ENCODE data around the gene CA5A.

CA5A gene

DNA sequence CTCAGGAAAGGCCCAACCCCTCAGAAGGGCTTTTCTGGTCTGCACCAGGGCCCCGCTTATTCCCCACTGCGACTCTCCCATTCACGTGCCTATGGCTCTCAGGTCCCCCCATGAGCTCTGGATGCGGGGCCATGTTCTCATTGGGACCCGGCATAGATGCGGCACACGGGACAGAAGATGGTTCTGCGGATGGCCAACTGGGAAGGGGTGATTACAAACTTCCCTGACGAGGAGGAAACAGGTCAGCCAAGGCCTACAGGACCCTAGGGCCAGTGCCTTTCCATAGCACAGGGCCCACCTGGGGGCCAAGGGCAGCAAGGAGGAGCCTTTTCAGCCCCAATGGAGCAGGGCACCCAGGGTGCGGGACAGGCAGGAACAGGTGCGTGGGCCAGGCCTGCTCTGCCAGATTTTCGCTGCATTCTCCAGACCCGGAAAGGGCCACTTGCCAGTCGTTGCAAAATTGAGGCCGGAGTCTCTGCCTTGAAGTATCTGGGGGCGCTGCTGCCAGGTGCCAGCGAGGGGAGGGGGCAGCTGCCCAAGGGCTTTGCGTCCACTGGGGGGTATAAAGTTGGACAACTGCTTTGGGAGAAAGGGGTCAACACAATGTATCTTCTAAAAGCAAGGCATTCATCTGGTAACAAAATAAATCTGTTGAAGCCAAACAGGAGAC, 87.5 kb downstream of the CA5A start:
- DNase-seq (ENCODE audit: low spot score): no peak

DNA sequence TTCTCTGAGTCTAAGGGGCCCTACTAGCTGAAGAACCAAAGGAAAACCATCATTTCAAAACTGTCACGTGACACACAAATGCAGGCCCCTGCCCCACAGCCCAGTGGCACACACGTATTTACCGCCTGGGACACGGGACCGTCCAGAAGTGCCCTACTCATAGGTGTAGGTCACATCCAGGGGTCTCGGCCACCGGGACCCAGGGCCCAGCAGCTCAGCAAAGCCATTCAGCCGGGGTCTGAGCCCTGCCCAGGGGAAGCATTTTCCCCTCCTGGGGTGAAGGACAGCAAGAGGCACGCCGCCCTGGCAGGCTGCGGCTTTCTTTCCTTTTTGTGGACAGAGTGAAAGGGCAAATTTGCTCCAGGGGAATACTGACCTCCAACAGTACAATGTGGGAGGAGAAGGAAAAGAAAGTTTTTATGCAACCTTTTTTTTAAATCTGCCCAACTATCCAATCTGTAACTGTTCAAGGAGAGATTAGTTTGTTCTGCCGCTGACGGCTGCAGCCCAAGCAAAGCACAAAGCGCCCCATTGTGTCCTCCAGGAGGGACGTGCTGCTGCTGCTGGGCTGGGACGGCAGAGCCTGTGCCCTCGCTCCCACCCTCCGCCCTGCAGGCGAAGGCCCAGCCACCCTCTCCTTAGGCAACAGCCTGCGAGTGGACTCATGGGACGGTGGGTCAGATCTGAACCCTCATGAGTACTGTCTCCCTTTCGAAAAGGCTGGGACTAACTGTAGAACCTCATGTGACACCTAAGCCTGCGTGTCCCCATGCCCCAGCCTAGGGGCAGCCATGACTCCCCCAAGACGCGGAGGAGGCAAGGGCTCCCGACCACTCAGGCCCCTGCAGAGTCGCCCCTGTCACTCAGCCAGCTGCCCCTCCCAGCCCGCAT, 88.3 kb downstream of the CA5A start:
- no peak for DNase-seq (ENCODE audit: low spot score)

- no peak for DNase-seq (ENCODE audit: low spot score)
Measured at GRCh38 chr16:87847467-87847784, 88.9 kb downstream of the CA5A start.

DNA sequence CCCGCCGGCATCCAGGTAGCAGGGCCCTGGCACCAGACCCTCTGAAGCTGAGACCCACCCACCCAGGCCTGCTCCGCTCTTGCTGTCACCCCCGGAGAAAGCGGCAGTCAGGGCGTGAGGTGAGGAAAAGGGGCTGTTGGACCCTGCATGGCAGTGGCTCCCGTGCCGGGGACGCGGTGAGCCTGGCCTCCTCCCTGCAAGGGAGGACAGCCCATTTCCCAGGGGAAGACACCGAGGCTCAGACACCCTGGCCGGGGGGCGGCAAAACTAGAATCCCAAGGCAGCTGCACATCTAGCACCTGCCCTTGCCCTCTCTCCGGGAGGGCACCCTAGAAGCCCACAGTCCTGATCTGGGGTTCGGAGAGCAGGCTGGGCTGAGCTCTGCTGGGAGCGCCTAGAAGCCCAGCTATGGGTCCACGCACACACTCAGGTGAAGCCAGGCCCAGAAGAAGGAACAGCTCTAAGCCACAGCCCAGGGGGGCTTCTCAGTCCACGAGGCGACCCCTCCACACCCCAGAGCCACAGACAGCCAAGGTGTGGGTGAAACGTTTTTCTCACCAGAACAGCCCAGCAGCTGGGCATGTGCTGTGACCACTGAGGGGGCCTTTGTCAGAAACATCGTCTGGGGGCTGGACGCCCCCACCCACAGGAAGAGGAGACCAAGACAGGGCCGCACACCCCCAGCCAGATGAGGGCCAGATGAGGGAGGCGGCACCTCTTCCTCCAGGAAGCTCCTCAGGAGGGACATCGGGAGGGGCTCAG, 89.4 kb downstream of the CA5A start:
- no peak for DNase-seq (ENCODE audit: low spot score)

GRCh38 chr16:87845807-87846619, 90.3 kb downstream of the CA5A start:
- DNase-seq (ENCODE audit: low spot score): no peak

GRCh38 chr16:87845213-87845612, 91.1 kb downstream of the CA5A start:
- DNase-seq (ENCODE audit: low spot score): no peak

DNA sequence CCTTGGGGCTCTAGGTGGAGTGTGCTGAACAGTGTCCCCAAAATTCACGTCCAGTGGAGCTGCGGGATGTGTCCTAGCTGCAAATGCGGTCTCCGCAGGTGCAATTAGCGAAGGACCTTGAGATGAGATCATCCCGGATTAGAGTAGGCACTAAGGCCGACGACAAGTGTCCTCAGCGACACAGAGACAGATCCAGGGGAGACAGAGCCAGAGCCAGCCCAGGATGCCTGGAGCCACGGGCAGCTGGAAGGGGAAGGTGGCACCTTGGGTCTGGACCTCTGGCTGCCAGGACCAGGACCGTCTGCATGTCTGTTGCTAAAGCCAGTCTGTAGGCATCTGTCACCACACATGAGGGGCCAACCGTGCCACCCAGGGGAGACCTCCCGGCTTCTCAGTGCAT, 91.5 kb downstream of the CA5A start:
- DNase-seq (ENCODE audit: low spot score): peak; percentile 67

GRCh38 chr16:87844120-87844733, 92.1 kb downstream of the CA5A start:
- peak; percentile 71 for DNase-seq (ENCODE audit: low spot score)

DNA sequence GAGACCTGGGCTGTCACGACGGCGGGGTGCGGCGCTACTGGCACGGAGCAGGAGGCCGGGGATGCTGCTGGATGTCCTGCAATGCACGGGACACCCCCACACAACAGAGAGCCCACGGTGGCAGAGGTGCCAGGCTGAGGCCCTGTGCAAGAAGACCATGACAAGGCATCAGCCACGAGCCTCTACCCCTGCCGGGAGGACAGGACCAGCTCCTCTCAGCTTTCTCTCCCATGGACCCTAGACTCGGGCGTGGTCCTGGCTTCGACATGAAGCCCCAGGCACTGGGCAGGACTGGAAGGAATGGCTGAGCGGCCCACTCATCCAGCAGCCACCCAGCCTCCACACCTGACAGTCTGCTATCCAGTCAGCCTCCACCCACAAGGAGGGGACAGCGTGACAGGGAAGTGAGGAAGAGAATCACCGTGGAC, 92.6 kb downstream of the CA5A start:
- no peak for DNase-seq (ENCODE audit: low spot score)

GRCh38 chr16:87842209-87842869, 94.0 kb downstream of the CA5A start:
- no peak for DNase-seq (ENCODE audit: low spot score)

GRCh38 chr16:87841340-87842208, 94.8 kb downstream of the CA5A start:
- DNase-seq (ENCODE audit: low spot score): no peak

GRCh38 chr16:87840271-87840978, 95.9 kb downstream of the CA5A start:
- DNase-seq (ENCODE audit: low spot score): no peak

DNA sequence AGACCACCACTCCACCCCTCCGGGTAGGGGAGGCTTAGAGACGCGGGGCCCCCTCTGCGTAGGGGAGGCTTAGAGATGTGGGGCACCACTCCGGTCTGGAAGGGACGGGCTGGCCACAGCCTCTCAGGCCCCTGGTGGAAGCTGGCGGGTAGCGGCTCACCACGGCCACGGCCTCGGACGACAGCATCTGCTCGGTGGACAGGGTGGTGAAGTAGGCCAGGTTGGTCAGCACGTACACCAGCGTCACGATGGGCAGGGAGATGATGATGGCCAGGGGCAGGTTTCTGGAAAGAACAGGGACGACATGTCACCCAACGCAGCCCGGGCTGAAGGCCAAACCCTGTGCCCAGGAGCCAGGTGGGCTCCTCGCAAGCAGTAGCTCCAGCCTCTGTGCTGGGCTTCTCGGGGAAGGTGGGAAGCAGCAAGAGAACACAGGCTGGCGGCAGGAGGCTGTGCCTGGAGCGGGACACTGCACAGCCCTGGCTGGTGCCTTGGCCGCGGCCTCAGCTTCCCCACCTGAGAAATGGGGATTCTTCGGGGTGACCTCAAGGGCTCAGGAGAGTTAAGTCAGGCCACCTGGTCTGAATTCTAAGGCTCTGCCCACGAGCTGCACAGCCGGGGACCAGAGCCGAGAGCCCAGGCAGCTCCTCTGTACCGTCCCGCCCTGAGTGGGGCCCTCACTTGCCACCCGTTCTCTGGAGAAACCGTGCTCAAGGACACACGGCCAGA, 96.6 kb downstream of the CA5A start:
- no peak for DNase-seq (ENCODE audit: low spot score)

DNA sequence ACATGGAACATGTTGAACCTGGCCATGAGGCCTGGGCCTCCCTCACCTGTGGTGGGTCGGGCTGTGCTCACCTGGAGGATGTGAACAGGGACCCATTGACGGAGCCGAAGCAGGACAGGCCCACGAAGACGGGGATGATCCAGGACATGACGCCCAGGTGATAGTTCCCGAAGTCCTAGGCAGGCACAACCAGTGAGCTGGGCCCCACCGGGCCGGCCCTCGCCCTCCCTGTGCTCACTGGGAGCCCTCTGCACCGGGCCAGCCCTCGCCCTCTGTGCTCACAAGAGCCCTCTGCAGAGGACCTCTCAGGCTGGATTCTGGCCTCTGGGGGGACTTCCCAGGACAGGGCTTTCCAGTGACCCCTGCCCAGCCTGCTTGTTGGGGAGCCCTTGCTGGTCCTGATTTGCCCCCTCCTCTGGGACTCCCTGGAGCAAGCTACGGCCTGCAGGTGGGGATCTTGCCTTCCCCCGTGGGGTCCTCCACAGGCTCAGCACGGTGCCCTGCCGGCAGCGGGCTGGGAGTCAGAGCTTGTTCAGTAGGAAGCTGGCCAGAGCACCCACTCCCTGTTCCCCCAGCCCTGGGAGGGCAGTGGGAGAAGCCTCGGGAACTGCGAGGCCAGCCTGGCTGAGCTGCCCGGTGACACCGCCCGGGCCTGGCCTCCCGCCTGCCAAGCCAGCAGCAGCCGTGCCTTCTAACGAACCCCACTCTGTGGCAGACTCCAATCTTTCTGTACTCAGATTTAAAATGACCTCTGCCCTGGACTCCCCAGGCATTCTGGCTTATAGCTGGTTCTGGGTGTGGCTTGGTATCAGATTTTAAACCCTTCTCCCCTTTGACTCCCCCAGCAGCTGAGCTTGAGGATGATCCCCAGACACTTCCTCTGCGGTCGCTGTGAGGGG, 97.4 kb downstream of the CA5A start:
- no peak for DNase-seq (ENCODE audit: low spot score)

All from D341Med (cell line).